Upper lobe of left lung (tissue), 4 donors: ENCODE results near the gene MARK3.

Experiments used
- CTCF ChIP-seq, 6 experiments: fragments of 450-650 bp in 4 of 6; fragments of 200-600 bp in 2 of 6; sonication (generic) in 2 of 6; IDR thresholded peaks; one replicate each; pipeline ENCODE4 v1.5.1; 2016 to 2019; ENCODE audit warnings: antibody characterized with exemption in 6 of 6
- POLR2A ChIP-seq, 4 donors: fragments of 450-650 bp; IDR thresholded peaks; one replicate each; pipeline ENCODE4 v1.5.1; 2016 to 2017; ENCODE audit warnings: antibody characterized with exemption in 4 of 4, mild to moderate bottlenecking in 2 of 4
- POLR2AphosphoS5 ChIP-seq, 2 donors: sonication (generic); formaldehyde crosslinking; IDR thresholded peaks; one replicate each; pipeline ENCODE4 v1.5.1; 2017; ENCODE audit warnings: antibody characterized with exemption in 2 of 2

GRCh38 chr14:103519043-103519836 lies 134.0 kb downstream of the MARK3 start:
- TF ChIP-seq POLR2A (IDR thresholded peaks at IDR 0.05) = no peak
- no peak for TF ChIP-seq POLR2AphosphoS5 (IDR thresholded peaks at IDR 0.05)
- no peak for TF ChIP-seq CTCF (IDR thresholded peaks at IDR 0.05)
